Tibial nerve (tissue), 4 donors: ENCODE data around the gene ATP2A1. TPM values are rescaled to one million over a fixed set of nuclear protein-coding genes. Genes with fewer than 3 reads are reported as not detected.
"Not testable (repeated sequence)": the region's sequence is repeated elsewhere in the genome, so short reads cannot be mapped to it uniquely, and the experiment has no call there.

Source experiments
- DNase-seq, 2 donors: peaks; one replicate each; pipeline ENCODE4 v3.0.0-alpha.2; 2019; ENCODE audit warnings: low spot score in 2 of 2
- H3K27ac ChIP-seq, 4 donors: fragments of 200-600 bp; sonication (generic) in 3 of 4; one replicate each; pipeline ENCODE4 v1.5.1; 2017 to 2019; ENCODE audit warnings: mild to moderate bottlenecking in 1 of 4
- H3K27me3 ChIP-seq, 2 donors: fragments of 200-600 bp; sonication (generic) in 1 of 2; one replicate each; pipeline versions ENCODE4 v1.5.1 to v1.6.0; 2017 to 2019
- H3K36me3 ChIP-seq, 3 donors: fragments of 200-600 bp; sonication (generic); one replicate each; pipeline ENCODE4 v1.5.1; 2018 to 2019
- H3K4me1 ChIP-seq, 4 donors: fragments of 200-600 bp; sonication (generic) in 3 of 4; one replicate each; pipeline ENCODE4 v1.5.1; 2017 to 2019
- H3K4me3 ChIP-seq, 4 donors: fragments of 200-600 bp; sonication (generic) in 3 of 4; one replicate each; pipeline ENCODE4 v1.5.1; 2017 to 2019; ENCODE audit warnings: mild to moderate bottlenecking in 1 of 4, moderate library complexity in 1 of 4
- H3K9me3 ChIP-seq, 4 donors: fragments of 200-600 bp; sonication (generic) in 3 of 4; one replicate each; pipeline ENCODE4 v1.5.1; 2017 to 2019
- CTCF ChIP-seq, 5 experiments: fragments of 200-600 bp in 3 of 5; fragments of 450-650 bp in 2 of 5; sonication (generic) in 3 of 5; IDR thresholded peaks; one replicate each; pipeline ENCODE4 v1.5.1; 2016 to 2019; ENCODE audit warnings: antibody characterized with exemption in 5 of 5, mild to moderate bottlenecking in 3 of 5, moderate library complexity in 2 of 5
- EP300 ChIP-seq, 2 donors: sonication (generic); formaldehyde crosslinking; IDR thresholded peaks; one replicate each; pipeline ENCODE4 v1.6.1; 2017; ENCODE audit warnings: antibody characterized with exemption in 2 of 2, mild to moderate bottlenecking in 1 of 2
- POLR2A ChIP-seq, 2 donors: fragments of 450-650 bp; IDR thresholded peaks; one replicate each; pipeline ENCODE4 v1.6.1; 2017; ENCODE audit warnings: antibody characterized with exemption in 2 of 2, mild to moderate bottlenecking in 2 of 2, moderate library complexity in 2 of 2
- WGBS, 2 donors: methylation state at CpG; one replicate each; pipeline ENCODE4 v1.1.5; 2018; 5-methylcytosine and 5-hydroxymethylcytosine counted together
- total RNA-seq, 4 donors: library from RNA; depleted of rRNA; stranded (reverse); fragments of >200 nt; gene quantifications; one replicate each; pipeline ENCODE4 v1.1.0, GENCODE V29; 2016

The ATP2A1 gene
- total RNA-seq, 4 donors from 2014 or later: 0.20 to 0.90 (median 0.21) TPM

- H3K4me1 ChIP-seq: peaks cover 0 to 14% (median 0%) of the 10 kb centered on the region in 4 donors
- no peaks in the 10 kb centered on the region for H3K36me3 ChIP-seq
- H3K27ac ChIP-seq: no peak overlapping the region
- TF ChIP-seq EP300 (IDR thresholded peaks at IDR 0.05) (no peak), CTCF (IDR thresholded peaks at IDR 0.05) (no peak), POLR2A (IDR thresholded peaks at IDR 0.05) (no peak)
- DNase-seq: no peak
- H3K4me3 ChIP-seq: peak overlapping the region in 1 of 4 donors; percentile 33
- H3K9me3 ChIP-seq: no peaks in the 10 kb centered on the region
- no peaks in the 10 kb centered on the region for H3K27me3 ChIP-seq
- 71 to 82% methylated on average over 25 to 26 of the region's 26 CpGs for WGBS, 2 donors
Observed at GRCh38 chr16:28936784-28937155, 58.5 kb downstream of the ATP2A1 start.

GRCh38 chr16:28937222-28937876 lies 59.1 kb downstream of the ATP2A1 start:
- Histone ChIP-seq H3K4me1 (peaks cover 0 to 14% (median 0%) of the 10 kb centered on the region in 4 donors), H3K27me3 (no peaks in the 10 kb centered on the region), H3K36me3 (no peaks in the 10 kb centered on the region), H3K9me3 (no peaks in the 10 kb centered on the region), H3K4me3 (no peak overlapping the region), H3K27ac (no peak overlapping the region)
- WGBS, 2 donors: 74 to 79% methylated on average over 11 to 14 of the region's 14 CpGs
- no peak for DNase-seq
- TF ChIP-seq CTCF (IDR thresholded peaks at IDR 0.05): no peak
- TF ChIP-seq EP300 (IDR thresholded peaks at IDR 0.05): no peak
- no peak for TF ChIP-seq POLR2A (IDR thresholded peaks at IDR 0.05)

- no peak overlapping the region for H3K4me3 ChIP-seq
- WGBS, 2 donors: 86 to 89% methylated on average over 6 to 7 of the region's 7 CpGs
- no peaks in the 10 kb centered on the region for H3K36me3 ChIP-seq
- peaks cover 0 to 14% (median 0%) of the 10 kb centered on the region in 4 donors for H3K4me1 ChIP-seq
- no peak overlapping the region for H3K27ac ChIP-seq
- TF ChIP-seq CTCF (IDR thresholded peaks at IDR 0.05) (no peak), POLR2A (IDR thresholded peaks at IDR 0.05) (no peak), EP300 (IDR thresholded peaks at IDR 0.05) (no peak)
- no peaks in the 10 kb centered on the region for H3K9me3 ChIP-seq
- DNase-seq: no peak
- H3K27me3 ChIP-seq: no peaks in the 10 kb centered on the region
Observed at GRCh38 chr16:28938721-28939120, 60.4 kb downstream of the ATP2A1 start.

- H3K27ac ChIP-seq, H3K9me3 ChIP-seq, H3K36me3 ChIP-seq, H3K27me3 ChIP-seq, H3K4me3 ChIP-seq, DNase-seq: not testable (repeated sequence)
- peaks cover 0 to 16% (median 0%) of the 10 kb centered on the region in 4 donors for H3K4me1 ChIP-seq
- 89 to 92% methylated on average over 7 of the region's 7 CpGs for whole genome bisulfite sequencing, 2 donors
Observed at GRCh38 chr16:28939825-28940224, 61.5 kb downstream of the ATP2A1 start.

DNA sequence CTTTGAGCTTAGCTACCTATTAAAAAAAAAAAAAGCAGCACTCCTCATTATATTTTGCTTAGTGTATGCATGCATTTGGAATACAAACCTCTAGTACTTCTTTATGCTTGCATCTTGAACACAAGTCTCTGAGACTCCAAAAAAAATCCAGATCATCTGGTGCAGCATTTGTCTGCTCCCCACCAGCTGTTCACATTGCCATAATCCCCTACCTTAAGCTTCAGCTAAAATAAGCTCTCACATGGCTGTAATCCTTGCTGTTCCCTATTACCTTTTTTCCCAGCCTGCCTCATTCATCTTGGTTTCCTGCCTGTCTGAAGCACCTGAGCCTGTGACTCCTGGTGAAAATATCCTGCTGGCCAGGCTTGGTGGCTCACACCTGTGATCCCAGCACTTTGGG lies 65.0 kb downstream of the ATP2A1 start:
- DNase-seq: no peak
- Histone ChIP-seq H3K4me3 (no peak overlapping the region), H3K4me1 (peaks cover 0 to 14% (median 2%) of the 10 kb centered on the region in 4 donors), H3K36me3 (no peaks in the 10 kb centered on the region), H3K9me3 (no peaks in the 10 kb centered on the region), H3K27ac (no peak overlapping the region), H3K27me3 (no peaks in the 10 kb centered on the region)
- TF ChIP-seq CTCF (IDR thresholded peaks at IDR 0.05) (no peak), POLR2A (IDR thresholded peaks at IDR 0.05) (no peak), EP300 (IDR thresholded peaks at IDR 0.05) (no peak)
